ENCODE results near the gene RNF8. TPM values are rescaled to one million over a fixed set of nuclear protein-coding genes. Genes with fewer than 3 reads are reported as not detected.
A peak's percentile ranks its signal among the peaks of the same experiment; 100 is the strongest.

Gene RNF8
- total and polyA plus RNA-seq, 9 of the 15 experiments (the other 6 are each of a cell fraction or from before 2014, with no cell fraction given): 10.6 to 47.0 (median 37.5) TPM

DNA sequence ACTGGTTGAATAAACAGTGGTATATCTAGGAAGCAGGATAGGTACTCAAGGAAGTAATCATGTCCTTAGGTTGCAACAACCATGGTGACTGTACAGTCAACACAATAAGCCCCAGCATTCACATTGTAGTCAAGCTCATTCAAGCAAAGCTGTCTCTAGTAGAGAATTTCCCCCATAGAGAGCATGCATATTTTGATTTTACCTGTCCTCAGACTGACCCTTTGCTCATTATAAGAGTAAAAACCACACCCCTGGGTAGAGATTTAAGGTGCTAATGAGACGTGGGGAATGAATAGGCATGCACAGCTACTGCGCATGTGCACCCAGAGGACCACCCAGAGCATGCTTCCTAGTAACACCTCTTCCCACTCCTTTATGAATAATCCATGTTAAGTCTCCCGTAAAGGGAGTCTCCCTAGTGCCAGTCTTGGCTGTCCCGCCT lies 6.1 kb upstream of the RNF8 start:
- H3K9me3 ChIP-seq (replicated peaks; ENCODE audit: control insufficient read depth, insufficient read depth, low read depth, low read length): no peaks in the 10 kb centered on the region
- no peak overlapping the region for H3K4me3 ChIP-seq
- H3K4me2 ChIP-seq (ENCODE audit: insufficient read depth, low read length): no peak overlapping the region
- CTCF ChIA-PET (ENCODE audit: low intra/inter-chr PET ratio): no interaction called here
- H3K27me3 ChIP-seq (ENCODE audit: control insufficient read depth in 2 of 2, insufficient read depth in 2 of 2, low read length in 2 of 2): peaks cover 5 to 7% of the 10 kb centered on the region in 2 experiments; a peak in 3 of 5 replicates
- peak; percentile 58 to 64 for TF ChIP-seq NRF1 (conservative IDR thresholded peaks at IDR 0.05 in 1 of 2, IDR thresholded peaks at IDR 0.05 in 1 of 2)
- TF ChIP-seq NR1H2 (CRISPR knock-in tag; IDR thresholded peaks at IDR 0.05): no peak
- no TSS peak for BruUV-seq (replicated peaks)
- DNase-seq (ENCODE audit: extremely low read depth in 1 of 4, low spot score in 3 of 4) (no peak), FAIRE-seq (no peak), ATAC-seq (no peak)
- 36% methylated on average over 4 of the region's 4 CpGs for WGBS (ENCODE audit: insufficient coverage, low coverage, missing lambda C conversion rate)
- no peaks in the 10 kb centered on the region for H3K79me2 ChIP-seq (ENCODE audit: control insufficient read depth, insufficient read depth, low read length)
- no peaks in the 10 kb centered on the region for H4K20me1 ChIP-seq (replicated peaks; ENCODE audit: control insufficient read depth, insufficient read depth, low read length)
- no peak overlapping the region for H3K27ac ChIP-seq (ENCODE audit: extremely low read depth, low read depth, low read length)
- H3K9me1 ChIP-seq (ENCODE audit: control insufficient read depth, insufficient read depth, low read length): no peaks in the 10 kb centered on the region
- H3K9ac ChIP-seq (ENCODE audit: insufficient read depth in 1 of 2, low read depth in 2 of 2, low read length in 2 of 2): no peak overlapping the region
- intact Hi-C loops (cut with micrococcal nuclease): no loop called here
- H3K36me3 ChIP-seq (ENCODE audit: control insufficient read depth, insufficient read depth, low read length): no peaks in the 10 kb centered on the region
- POLR2A ChIA-PET: no interaction called here
- in situ Hi-C loops (cut with MboI): no loop called here
- no peak overlapping the region for H2AFZ ChIP-seq (ENCODE audit: low read depth, low read length)
- no peaks in the 10 kb centered on the region for H3K4me1 ChIP-seq (replicated peaks in 1 of 2; ENCODE audit: control insufficient read depth in 2 of 2, insufficient read depth in 2 of 2, low read length in 2 of 2)

DNA sequence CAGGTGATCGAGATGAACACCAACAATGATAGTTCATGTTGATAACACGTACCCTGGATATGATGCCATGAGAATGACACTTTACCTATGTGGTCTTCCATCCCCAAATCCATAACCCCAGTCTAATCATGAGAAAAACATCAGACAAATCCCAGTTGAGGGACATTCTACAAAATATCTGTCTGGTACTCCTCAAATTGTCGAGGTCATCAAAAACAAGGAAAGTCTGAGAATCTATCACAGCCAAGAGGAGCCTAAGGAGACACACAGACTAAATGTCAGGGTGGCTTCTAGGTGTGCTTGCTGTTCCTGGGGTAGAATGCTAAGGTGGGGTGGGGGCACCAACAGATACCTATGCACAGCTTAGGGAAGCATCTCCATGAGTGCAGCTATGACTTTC lies 2.8 kb upstream of the RNF8 start:
- in situ Hi-C loops (cut with MboI): loop anchor here (25.0 kb wide), 1 partner anchor 1136 kb away; no protein-coding TSS in a partner anchor
- peaks cover 11 to 23% of the 10 kb centered on the region in 2 experiments; a peak in 4 of 5 replicates for H3K4me1 ChIP-seq (replicated peaks in 1 of 2; ENCODE audit: control insufficient read depth in 2 of 2, insufficient read depth in 2 of 2, low read length in 2 of 2)
- 3% methylated on average over 3 of the region's 3 CpGs for WGBS (ENCODE audit: insufficient coverage, low coverage, missing lambda C conversion rate)

More for the DNA sequence above, 2.8 kb upstream of the RNF8 start:
- no peaks in the 10 kb centered on the region for H3K9me1 ChIP-seq (ENCODE audit: control insufficient read depth, insufficient read depth, low read length)
- ChIA-PET CTCF (ENCODE audit: low intra/inter-chr PET ratio) (no interaction called here), POLR2A (interaction anchor here (1.3 kb wide), 1 partner anchor 16 kb away, joined by 3 read pairs; no protein-coding TSS in a partner anchor)
- intact Hi-C loops (cut with micrococcal nuclease): no loop called here
- no peaks in the 10 kb centered on the region for H3K36me3 ChIP-seq (ENCODE audit: control insufficient read depth, insufficient read depth, low read length)
- ATAC-seq (no peak), FAIRE-seq (no peak), DNase-seq (ENCODE audit: extremely low read depth in 1 of 4, low spot score in 3 of 4) (no peak)
- H3K27me3 ChIP-seq (ENCODE audit: control insufficient read depth in 2 of 2, insufficient read depth in 2 of 2, low read length in 2 of 2): no peaks in the 10 kb centered on the region
- no peak overlapping the region for H3K4me3 ChIP-seq
- no peak overlapping the region for H2AFZ ChIP-seq (ENCODE audit: low read depth, low read length)
- H3K79me2 ChIP-seq (ENCODE audit: control insufficient read depth, insufficient read depth, low read length): peaks cover 25% of the 10 kb centered on the region
- H3K9me3 ChIP-seq (replicated peaks; ENCODE audit: control insufficient read depth, insufficient read depth, low read depth, low read length): no peaks in the 10 kb centered on the region
- no peak overlapping the region for H3K27ac ChIP-seq (ENCODE audit: extremely low read depth, low read depth, low read length)
- H3K9ac ChIP-seq (ENCODE audit: insufficient read depth in 1 of 2, low read depth in 2 of 2, low read length in 2 of 2): no peak overlapping the region
- no TSS peak for BruUV-seq (replicated peaks)
- no peaks in the 10 kb centered on the region for H4K20me1 ChIP-seq (replicated peaks; ENCODE audit: control insufficient read depth, insufficient read depth, low read length)
- TF ChIP-seq ZNF589 (CRISPR knock-in tag; IDR thresholded peaks at IDR 0.05; ENCODE audit: low read depth) (no peak), MAFK (IDR thresholded peaks at IDR 0.05; ENCODE audit: low read length) (peak; percentile 66), C11orf30 (IDR thresholded peaks at IDR 0.05; ENCODE audit: low read depth) (peak; percentile 83), MAFF (IDR thresholded peaks at IDR 0.05; ENCODE audit: low read length) (peak; percentile 64), ZNF316 (IDR thresholded peaks at IDR 0.05) (peak; percentile 92), MCM7 (IDR thresholded peaks at IDR 0.05) (no peak), MAFG (tag; conservative IDR thresholded peaks at IDR 0.05) (peak; percentile 68)
- no peak overlapping the region for H3K4me2 ChIP-seq (ENCODE audit: insufficient read depth, low read length)
